HEK293 (cell line): ENCODE measurements around the gene AP1G2.

Source experiments
- CTCF ChIA-PET: fragments of 350-600 bp; formaldehyde crosslinking; extraction: SDS; loops from one replicate; lab custom pipeline; 2021; ENCODE audit warnings: antibody characterized with exemption; lab: Yijun Ruan, JAX
- POLR2A ChIA-PET: fragments of 300-600 bp; formaldehyde crosslinking; extraction: SDS; loops from one replicate; lab custom pipeline; 2020; ENCODE audit warnings: antibody characterized with exemption, inconsistent platforms; lab: Yijun Ruan, JAX
- H3K27ac ChIP-seq: fragments of 200-500 bp; sonication (Bioruptor generic); 2 replicates; pipeline ENCODE4 v1.5.1; 2014; ENCODE audit warnings: low read depth, low read length, control low read depth, inconsistent platforms; ENCODE audit errors: extremely low read depth
- H3K36me3 ChIP-seq, 2 experiments: fragments of 200-500 bp in 1 of 2; sonication (Bioruptor generic) in 1 of 2; 1 replicate in 1 of 2; 2 replicates in 1 of 2; pipeline ENCODE4 v1.5.1; 2014 to 2017; ENCODE audit warnings: inconsistent platforms in 2 of 2, low read length in 2 of 2; ENCODE audit not compliant: control insufficient read depth in 2 of 2, insufficient read depth in 1 of 2
- H3K4me1 ChIP-seq: fragments of 200-500 bp; sonication (Bioruptor generic); 2 replicates; pipeline ENCODE4 v1.5.1; 2014; ENCODE audit warnings: mild to moderate bottlenecking, low read length, inconsistent platforms; ENCODE audit not compliant: control insufficient read depth, insufficient read depth
- H3K4me3 ChIP-seq: 2 replicates; pipeline ENCODE4 v1.5.1; 2011; ENCODE audit warnings: low read depth, mild to moderate bottlenecking, control low read depth, low read length, moderate library complexity
- H3K9me3 ChIP-seq: fragments of 200-500 bp; sonication (Bioruptor generic); 2 replicates; pipeline ENCODE4 v1.5.1; 2014; ENCODE audit warnings: low read depth, low read length, inconsistent platforms; ENCODE audit not compliant: control insufficient read depth, insufficient read depth
- ATF2 ChIP-seq: fragments of 450-650 bp; formaldehyde crosslinking; IDR thresholded peaks from 2 replicates; pipeline ENCODE4 v1.5.1; 2016; ENCODE audit warnings: missing biosample characterization, missing genetic modification characterization, low read depth
- EGR2 ChIP-seq: fragments of 450-650 bp; formaldehyde crosslinking; IDR thresholded peaks from 2 replicates; pipeline ENCODE4 v1.5.1; 2016; ENCODE audit warnings: low read depth, missing biosample characterization, missing genetic modification characterization
- HOXA7 ChIP-seq: sonication (generic); formaldehyde crosslinking; IDR thresholded peaks from 2 replicates; pipeline ENCODE4 v1.8.1; 2022; ENCODE audit warnings: missing genetic modification reagents, borderline replicate concordance
- RBAK ChIP-seq: fragments of 450-650 bp; formaldehyde crosslinking; IDR thresholded peaks from 2 replicates; pipeline ENCODE4 v1.5.1; 2016; ENCODE audit warnings: missing biosample characterization, missing genetic modification characterization
- YY1 ChIP-seq: fragments of 450-650 bp; formaldehyde crosslinking; IDR thresholded peaks from 2 replicates; pipeline ENCODE4 v1.5.1; 2018; ENCODE audit warnings: missing biosample characterization, missing genetic modification characterization
- ZBTB44 ChIP-seq: fragments of 450-650 bp; IDR thresholded peaks from 2 replicates; pipeline ENCODE4 v1.5.1; 2018; ENCODE audit warnings: missing biosample characterization, mild to moderate bottlenecking, missing genetic modification characterization
- ZNF10 ChIP-seq: fragments of 450-650 bp; formaldehyde crosslinking; IDR thresholded peaks from 2 replicates; pipeline ENCODE4 v1.5.1; 2017; ENCODE audit warnings: missing biosample characterization, missing genetic modification characterization
- ZNF18 ChIP-seq: fragments of 450-650 bp; formaldehyde crosslinking; IDR thresholded peaks from 2 replicates; pipeline ENCODE4 v1.5.1; 2016; ENCODE audit warnings: missing biosample characterization, missing genetic modification characterization
- ZNF2 ChIP-seq: fragments of 450-650 bp; formaldehyde crosslinking; IDR thresholded peaks from 2 replicates; pipeline ENCODE4 v1.5.1; 2016; ENCODE audit warnings: missing biosample characterization, missing genetic modification characterization
- ZNF24 ChIP-seq: fragments of 450-650 bp; formaldehyde crosslinking; IDR thresholded peaks from 2 replicates; pipeline ENCODE4 v1.5.1; 2016; ENCODE audit warnings: missing biosample characterization, missing genetic modification characterization
- ZNF274 ChIP-seq, 2 experiments: fragments of 200-500 bp in 1 of 2; fragments of 450-650 bp in 1 of 2; sonication (Bioruptor generic) in 1 of 2; formaldehyde crosslinking in 1 of 2; IDR thresholded peaks; 2 replicates each; pipeline versions ENCODE4 v1.5.1 to v1.6.1; 2014 to 2016; ENCODE audit warnings: borderline replicate concordance in 1 of 2, inconsistent platforms in 1 of 2, low read length in 1 of 2, missing biosample characterization in 1 of 2, missing genetic modification characterization in 1 of 2
- ZNF292 ChIP-seq: fragments of 450-650 bp; formaldehyde crosslinking; IDR thresholded peaks from 2 replicates; pipeline ENCODE4 v1.5.1; 2016; ENCODE audit warnings: low read depth, missing biosample characterization, missing genetic modification characterization, borderline replicate concordance
- ZNF394 ChIP-seq: fragments of 450-650 bp; formaldehyde crosslinking; IDR thresholded peaks from 2 replicates; pipeline ENCODE4 v1.5.1; 2016; ENCODE audit warnings: missing biosample characterization, missing genetic modification characterization, mild to moderate bottlenecking, moderate library complexity, borderline replicate concordance
- ZNF449 ChIP-seq: fragments of 450-650 bp; formaldehyde crosslinking; IDR thresholded peaks from 2 replicates; pipeline ENCODE4 v1.5.1; 2017; ENCODE audit warnings: missing biosample characterization, mild to moderate bottlenecking, missing genetic modification characterization, moderate library complexity
- ZNF530 ChIP-seq: fragments of 450-650 bp; formaldehyde crosslinking; IDR thresholded peaks from 2 replicates; pipeline ENCODE4 v1.5.1; 2016; ENCODE audit warnings: low read depth, missing biosample characterization, missing genetic modification characterization
- ZNF544 ChIP-seq: fragments of 450-650 bp; formaldehyde crosslinking; IDR thresholded peaks from 2 replicates; pipeline ENCODE4 v1.5.0; 2017; ENCODE audit warnings: missing biosample characterization, missing genetic modification characterization
- ZNF658 ChIP-seq: fragments of 450-650 bp; formaldehyde crosslinking; IDR thresholded peaks from 2 replicates; pipeline ENCODE4; 2016; ENCODE audit warnings: missing biosample characterization, missing genetic modification characterization
- ZNF704 ChIP-seq: fragments of 450-650 bp; formaldehyde crosslinking; IDR thresholded peaks from 2 replicates; pipeline ENCODE4 v1.5.1; 2016; ENCODE audit warnings: missing biosample characterization, missing genetic modification characterization
- ZSCAN18 ChIP-seq: fragments of 450-650 bp; formaldehyde crosslinking; IDR thresholded peaks from 2 replicates; pipeline ENCODE4 v1.5.1; 2016; ENCODE audit warnings: missing biosample characterization, missing genetic modification characterization
- ZXDB ChIP-seq: fragments of 450-650 bp; formaldehyde crosslinking; IDR thresholded peaks from 2 replicates; pipeline ENCODE4 v1.5.1; 2016; ENCODE audit warnings: missing biosample characterization, missing genetic modification characterization

AP1G2 gene

GRCh38 chr14:23546450-23547035 is 21.0 kb downstream of the AP1G2 start:
- POLR2A ChIA-PET, result no interaction called here
- Histone ChIP-seq H3K9me3 (no peaks in the 10 kb centered on the region), H3K4me1 (peaks cover 12% of the 10 kb centered on the region), H3K36me3 (peaks cover 0 to 6% of the 10 kb centered on the region in 2 experiments; a peak in 2 of 3 replicates), H3K27ac (no peak overlapping the region), H3K4me3 (no peak overlapping the region)
- TF ChIP-seq YY1 (tag by site-specific recombination), result no peak
- TF ChIP-seq ZNF704 (tag by site-specific recombination), result no peak
- no peak for TF ChIP-seq ZNF2
- TF ChIP-seq ZNF10 (tag by site-specific recombination), result no peak
- TF ChIP-seq HOXA7 (CRISPR knock-in tag), result no peak
- no peak for TF ChIP-seq ATF2 (tag by site-specific recombination)
- no peak for TF ChIP-seq ZNF292 (tag by site-specific recombination)
- no peak for TF ChIP-seq ZNF274 (IDR thresholded peaks at IDR 0.05; ENCODE audit: low read length)
- TF ChIP-seq ZNF274 (tag by site-specific recombination; IDR thresholded peaks at IDR 0.05; ENCODE audit: borderline replicate concordance), result no peak
- no peak for TF ChIP-seq ZBTB44 (tag by site-specific recombination)
- TF ChIP-seq ZXDB (tag by site-specific recombination), result no peak
- TF ChIP-seq ZNF530 (tag by site-specific recombination), result no peak
- TF ChIP-seq ZNF658 (tag by site-specific recombination), result no peak
- no peak for TF ChIP-seq RBAK (tag by site-specific recombination)
- TF ChIP-seq ZNF544 (tag by site-specific recombination), result no peak
- TF ChIP-seq ZNF24, result no peak
- no peak for TF ChIP-seq ZSCAN18 (tag by site-specific recombination)
- TF ChIP-seq ZNF449 (tag by site-specific recombination), result no peak
- TF ChIP-seq ZNF394, result no peak
- no peak for TF ChIP-seq EGR2 (tag by site-specific recombination)
- no peak for TF ChIP-seq ZNF18 (tag by site-specific recombination)
- CTCF ChIA-PET, result interaction anchor here (0.7 to 0.8 kb wide), 3 partner anchors 11 to 545 kb away, joined by 3 to 5 read pairs (median 3); no protein-coding TSS in a partner anchor
